Measurements from ENCODE around the gene NEK10. TPM values are rescaled to one million over a fixed set of nuclear protein-coding genes. Genes with fewer than 3 reads are reported as not detected.

The NEK10 gene
- total and polyA plus RNA-seq, 2 donors (not counting 1 experiment from before 2014, with no cell fraction given) = 0.49 to 0.55 TPM

GRCh38 chr3:27072810-27073651, 296.2 kb downstream of the NEK10 start:
- H3K27me3 ChIP-seq (replicated peaks in 1 of 4; ENCODE audit: control extremely low read depth in 1 of 4, control insufficient read depth in 3 of 4, insufficient read depth in 4 of 4, low read length in 3 of 4) = no peaks in the 10 kb centered on the region
- no peak overlapping the region for H3K27ac Mint-ChIP-seq
- TF ChIP-seq EZH2 (IDR thresholded peaks at IDR 0.05; ENCODE audit: borderline replicate concordance, insufficient read depth, low read depth, low read length, poor library complexity, severe bottlenecking) = no peak
- no peak for TF ChIP-seq CTCF (IDR thresholded peaks at IDR 0.05)

GRCh38 chr3:27060336-27060735, 308.8 kb downstream of the NEK10 start:
- no CpG with 5 or more reads among the region's 2 CpGs for WGBS (ENCODE audit: insufficient coverage)
- Histone ChIP-seq H3K4me2 (replicated peaks; ENCODE audit: low read depth, low read length, poor library complexity, severe bottlenecking) (no peak overlapping the region), H4K20me1 (ENCODE audit: control insufficient read depth, insufficient read depth, low read length, poor library complexity, severe bottlenecking) (no peaks in the 10 kb centered on the region), H3K4me1 (ENCODE audit: control insufficient read depth in 2 of 2, insufficient read depth in 2 of 2, low read length in 2 of 2) (no peaks in the 10 kb centered on the region), H3K27ac (ENCODE audit: low read length in 2 of 2) (no peak overlapping the region), H2AFZ (ENCODE audit: insufficient read depth, low read depth, low read length, poor library complexity, severe bottlenecking) (no peak overlapping the region), H3K4me3 (ENCODE audit: control extremely low read depth in 1 of 5, extremely low read depth in 1 of 5, insufficient read depth in 1 of 5, low read depth in 2 of 5, low read length in 4 of 5) (no peak overlapping the region), H3K27me3 (replicated peaks in 1 of 4; ENCODE audit: control extremely low read depth in 1 of 4, control insufficient read depth in 3 of 4, insufficient read depth in 4 of 4, low read length in 3 of 4) (no peaks in the 10 kb centered on the region), H3K9me3 (ENCODE audit: control extremely low read depth in 1 of 3, control insufficient read depth in 2 of 3, insufficient read depth in 1 of 3, low read length in 2 of 3) (no peaks in the 10 kb centered on the region), H3K36me3 (replicated peaks in 1 of 2; ENCODE audit: control extremely low read depth in 1 of 2, control insufficient read depth in 1 of 2, extremely low read depth in 1 of 2, insufficient read depth in 2 of 2, low read length in 1 of 2) (no peaks in the 10 kb centered on the region), H3K79me2 (ENCODE audit: control insufficient read depth, insufficient read depth, low read length) (no peaks in the 10 kb centered on the region), H3K9ac (ENCODE audit: low read length) (no peak overlapping the region)
- Mint-ChIP-seq H3K27me3 (peaks cover 3% of the 10 kb centered on the region), H3K4me3 (no peak overlapping the region), H3K4me1 (no peaks in the 10 kb centered on the region), H3K9me3 (ENCODE audit: insufficient read depth) (no peaks in the 10 kb centered on the region), H3K27ac (no peak overlapping the region)
- CTCF ChIA-PET = no interaction called here
- DNase-seq (no peak), ATAC-seq (ENCODE audit: low read depth) (no peak)
- TF ChIP-seq EZH2 (IDR thresholded peaks at IDR 0.05; ENCODE audit: borderline replicate concordance, insufficient read depth, low read depth, low read length, poor library complexity, severe bottlenecking) (no peak), CTCF (IDR thresholded peaks at IDR 0.05) (no peak)
- intact Hi-C loops (cut with micrococcal nuclease) = no loop called here
- POLR2A ChIA-PET = no interaction called here

More at GRCh38 chr3:27072810-27073651, 296.2 kb downstream of the NEK10 start:
- no peak for DNase-seq
- H4K20me1 ChIP-seq (ENCODE audit: control insufficient read depth, insufficient read depth, low read length, poor library complexity, severe bottlenecking) = no peaks in the 10 kb centered on the region
- ChIA-PET CTCF (no interaction called here), POLR2A (no interaction called here)
- H3K4me2 ChIP-seq (replicated peaks; ENCODE audit: low read depth, low read length, poor library complexity, severe bottlenecking) = no peak overlapping the region
- Mint-ChIP-seq H3K4me3 (no peak overlapping the region), H3K4me1 (no peaks in the 10 kb centered on the region), H3K9me3 (ENCODE audit: insufficient read depth) (no peaks in the 10 kb centered on the region), H3K27me3 (peaks cover 6% of the 10 kb centered on the region)
- H2AFZ ChIP-seq (ENCODE audit: insufficient read depth, low read depth, low read length, poor library complexity, severe bottlenecking) = no peak overlapping the region
- H3K4me1 ChIP-seq (ENCODE audit: control insufficient read depth in 2 of 2, insufficient read depth in 2 of 2, low read length in 2 of 2) = no peaks in the 10 kb centered on the region
- ATAC-seq (ENCODE audit: low read depth) = no peak
- intact Hi-C loops (cut with micrococcal nuclease) = no loop called here
- no peaks in the 10 kb centered on the region for H3K9me3 ChIP-seq (ENCODE audit: control extremely low read depth in 1 of 3, control insufficient read depth in 2 of 3, insufficient read depth in 1 of 3, low read length in 2 of 3)
- no peak overlapping the region for H3K9ac ChIP-seq (ENCODE audit: low read length)
- no peaks in the 10 kb centered on the region for H3K79me2 ChIP-seq (ENCODE audit: control insufficient read depth, insufficient read depth, low read length)
- H3K27ac ChIP-seq (ENCODE audit: low read length in 2 of 2) = no peak overlapping the region
- WGBS (ENCODE audit: insufficient coverage) = 22% methylated on average over 4 of the region's 8 CpGs
- H3K4me3 ChIP-seq (ENCODE audit: control extremely low read depth in 1 of 5, extremely low read depth in 1 of 5, insufficient read depth in 1 of 5, low read depth in 2 of 5, low read length in 4 of 5) = no peak overlapping the region
- no peaks in the 10 kb centered on the region for H3K36me3 ChIP-seq (replicated peaks in 1 of 2; ENCODE audit: control extremely low read depth in 1 of 2, control insufficient read depth in 1 of 2, extremely low read depth in 1 of 2, insufficient read depth in 2 of 2, low read length in 1 of 2)

Measured in B cell (primary cell).